PFSK-1 (cell line): Measurements from ENCODE around the gene NRXN3.

Experiments used
- POLR2AphosphoS5 ChIP-seq: IDR thresholded peaks from 2 replicates; pipeline ENCODE4 v1.6.1; 2012; ENCODE audit warnings: low read depth, mild to moderate bottlenecking, control low read depth, low read length, moderate library complexity
- TAF1 ChIP-seq: IDR thresholded peaks from 2 replicates; pipeline ENCODE4 v1.6.1; 2012; ENCODE audit warnings: low read length, control low read depth, borderline replicate concordance; ENCODE audit not compliant: insufficient read depth

DNA sequence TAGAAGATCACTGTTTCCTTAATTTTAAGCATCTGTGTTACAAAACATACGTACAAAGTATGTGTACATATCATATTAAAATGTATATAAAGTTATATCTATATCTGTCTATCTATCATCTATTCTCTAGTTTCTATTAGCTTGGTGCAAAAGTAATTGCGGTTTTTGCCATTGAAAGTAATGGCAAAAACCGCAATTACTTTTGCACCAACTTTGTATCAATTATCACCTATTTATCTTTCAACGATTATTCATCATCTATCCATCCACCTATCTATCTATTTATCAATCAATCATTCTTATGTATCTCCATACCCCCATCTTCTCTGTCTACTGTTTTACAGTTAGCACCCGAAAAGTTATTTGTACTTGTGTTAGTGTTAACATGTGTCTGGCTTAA lies 447.6 kb downstream of the NRXN3 start:
- TF ChIP-seq POLR2AphosphoS5 (no peak), TAF1 (no peak)
